NCI-H82 (cell line): ENCODE results near the gene ZNF365.
"Not testable (repeated sequence)": the region's sequence is repeated elsewhere in the genome, so short reads cannot be mapped to it uniquely, and the experiment has no call there.

Experiments
- DNase-seq: peaks from one replicate; lab custom pipeline; 2025; lab: John Stamatoyannopoulos, UW

Gene ZNF365, protein sequence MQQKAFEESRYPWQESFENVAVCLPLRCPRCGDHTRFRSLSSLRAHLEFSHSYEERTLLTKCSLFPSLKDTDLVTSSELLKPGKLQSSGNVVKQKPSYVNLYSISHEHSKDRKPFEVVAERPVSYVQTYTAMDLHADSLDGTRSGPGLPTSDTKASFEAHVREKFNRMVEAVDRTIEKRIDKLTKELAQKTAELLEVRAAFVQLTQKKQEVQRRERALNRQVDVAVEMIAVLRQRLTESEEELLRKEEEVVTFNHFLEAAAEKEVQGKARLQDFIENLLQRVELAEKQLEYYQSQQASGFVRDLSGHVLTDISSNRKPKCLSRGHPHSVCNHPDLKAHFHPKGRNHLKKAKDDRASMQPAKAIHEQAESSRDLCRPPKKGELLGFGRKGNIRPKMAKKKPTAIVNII

DNA sequence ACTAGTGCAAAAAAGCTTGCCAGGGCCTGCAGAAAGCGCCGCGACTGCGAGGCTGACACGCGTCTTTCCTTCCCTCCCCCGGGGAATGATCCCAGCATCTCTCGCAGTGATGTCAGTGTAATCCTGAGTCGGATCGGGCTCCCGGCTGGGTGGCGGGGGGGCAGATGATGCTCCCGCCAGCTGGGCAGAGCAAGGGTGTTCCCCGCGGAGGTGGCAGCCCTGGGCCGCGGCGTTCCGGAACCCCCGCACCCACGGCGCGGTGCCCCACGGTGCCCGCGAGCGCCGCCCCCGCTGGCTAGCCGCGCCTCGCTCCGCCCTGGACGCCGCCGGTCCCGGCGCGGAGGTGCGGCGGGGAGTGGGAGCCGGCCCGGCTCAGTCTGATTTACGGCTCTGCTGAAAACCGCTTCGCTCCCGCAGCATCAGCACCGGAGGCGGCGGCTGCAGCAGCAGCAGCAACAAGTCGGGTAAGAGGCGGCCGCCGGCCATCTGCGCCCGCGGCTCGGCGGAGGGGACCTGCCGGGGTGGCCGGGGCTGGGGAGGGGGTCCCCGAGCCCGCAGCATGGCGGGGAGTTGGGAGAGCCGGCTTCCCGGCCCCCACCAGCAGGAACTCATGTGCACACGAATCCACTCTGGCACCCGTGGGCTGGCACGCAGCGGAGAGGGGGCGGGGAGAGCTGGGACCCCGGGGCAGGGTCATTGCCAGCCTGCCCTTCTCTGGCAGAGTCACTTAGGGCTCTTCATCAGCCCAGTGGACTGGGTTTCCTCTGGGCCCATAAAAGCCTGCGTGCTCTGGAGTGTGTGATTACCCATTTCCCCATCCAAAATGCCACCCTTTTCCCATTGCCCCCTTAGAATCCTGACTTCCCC is at the start of gene ZNF365:
Gene ZNF365, plus strand, starts transcription at position 375 of the 867 bp plus-strand sequence. CDS start 1,825 bp downstream, outside the sequence.
- DNase-seq = peak; percentile 51

DNA sequence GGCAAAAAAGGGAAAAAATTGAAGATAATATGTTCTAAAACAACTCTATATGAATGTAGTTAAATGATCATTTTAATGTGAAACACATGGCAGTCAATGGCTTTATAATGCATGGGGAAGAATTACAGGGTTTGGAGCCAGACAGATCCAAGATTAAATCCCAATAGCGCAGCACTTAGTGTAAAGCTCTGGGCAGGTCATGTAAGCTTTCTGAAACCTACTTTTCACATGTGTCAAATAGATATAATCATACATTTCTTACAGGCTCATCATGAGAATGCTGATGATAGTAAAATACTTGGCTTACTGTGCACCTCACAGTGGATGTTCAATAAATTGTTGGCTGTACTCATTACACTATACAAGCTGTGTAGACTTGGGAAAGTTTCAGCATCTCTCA is 48.0 kb upstream of the ZNF365 start:
- DNase-seq = peak; percentile 3

DNA sequence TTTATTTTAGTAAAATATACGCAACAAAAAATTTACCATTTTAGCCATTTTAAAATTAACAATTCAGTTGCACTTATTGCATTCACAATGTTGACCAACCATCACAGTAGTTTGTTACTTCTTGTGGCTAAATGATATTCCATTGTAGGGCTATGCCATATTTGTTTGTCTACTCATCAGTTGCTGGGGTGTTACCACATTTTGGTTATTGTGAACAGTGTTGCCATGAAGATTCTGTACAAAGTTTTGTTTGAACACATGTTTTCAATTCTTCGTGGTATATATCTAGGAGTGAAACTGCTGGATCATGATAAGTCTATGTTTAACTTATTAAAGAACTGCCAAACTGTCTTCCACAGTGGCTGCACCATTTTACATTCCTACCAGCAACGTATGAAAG is 46.3 kb upstream of the ZNF365 start:
- no peak for DNase-seq

DNA sequence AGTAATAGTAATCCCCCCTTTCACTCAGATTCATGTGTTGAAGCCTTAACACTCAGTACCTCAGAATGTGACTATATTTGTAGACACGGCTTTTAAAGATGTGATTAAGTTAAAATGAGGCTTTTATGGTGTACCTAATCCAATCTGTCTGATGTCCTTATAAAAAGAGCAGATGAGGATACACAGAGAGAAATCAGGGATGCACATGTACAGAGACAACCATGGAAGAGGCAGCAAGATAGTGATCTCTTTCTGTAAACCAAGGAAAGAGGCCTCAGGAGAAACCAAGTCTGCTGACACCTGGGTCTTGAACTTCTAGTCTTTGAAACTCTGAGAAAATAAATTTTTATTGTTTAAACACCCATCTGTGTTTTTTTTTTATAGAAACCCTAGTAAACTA is 44.0 kb upstream of the ZNF365 start:
- DNase-seq = peak; percentile 4

DNA sequence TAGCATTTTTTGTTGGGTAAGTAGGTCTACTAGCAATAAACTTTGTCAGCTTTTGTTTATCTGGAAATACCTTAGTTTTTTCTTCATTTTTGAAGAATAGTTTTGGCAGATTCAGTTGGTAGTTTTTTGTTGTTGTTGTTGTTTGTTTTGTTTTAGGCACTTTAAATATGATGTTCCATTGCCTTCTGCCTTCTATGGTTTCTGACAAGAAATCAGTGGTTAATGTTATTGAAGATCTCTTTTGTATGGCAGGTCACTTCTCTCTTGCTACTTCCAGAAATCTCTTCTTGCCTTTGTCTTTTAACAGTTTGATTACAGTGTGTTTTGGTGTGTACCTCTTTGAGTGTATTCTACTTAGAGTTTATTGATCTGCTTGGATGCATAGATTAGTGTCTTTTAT is 41.8 kb upstream of the ZNF365 start:
- no peak for DNase-seq

DNA sequence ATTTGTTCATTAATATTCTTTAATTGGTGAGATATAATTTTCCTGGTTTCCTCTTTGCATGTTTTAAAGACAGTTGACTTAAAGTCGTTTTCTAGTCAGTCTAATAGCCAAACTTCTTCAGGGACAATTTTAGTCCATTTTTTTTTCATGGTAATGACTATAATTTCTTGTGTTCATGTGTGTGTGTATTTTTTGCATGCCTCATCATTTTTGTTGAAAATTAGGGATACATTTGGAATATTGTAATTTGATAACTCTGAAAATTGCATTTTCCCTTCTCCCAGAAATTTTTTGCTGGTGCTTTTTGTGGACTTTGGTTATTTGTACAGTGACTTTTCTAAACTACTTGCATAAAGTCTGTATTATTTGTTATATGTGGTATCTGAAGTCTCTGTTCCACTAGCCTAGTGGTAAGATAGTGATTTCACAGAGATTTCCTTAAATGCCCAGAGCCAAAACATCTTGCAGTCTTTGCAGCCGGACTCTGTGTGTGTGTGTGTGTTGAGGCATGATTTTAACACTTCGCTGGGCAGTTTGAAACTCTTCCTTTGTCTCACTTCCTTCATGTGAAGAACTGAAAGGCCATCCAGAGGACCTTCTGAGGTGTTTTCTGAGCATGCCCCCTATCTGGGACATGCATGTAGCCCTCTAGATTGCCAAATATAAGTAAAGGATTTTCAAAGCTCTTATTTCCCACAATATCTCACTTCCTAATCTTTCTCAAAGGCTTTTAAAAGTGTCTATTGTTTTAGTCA is 40.9 kb upstream of the ZNF365 start:
- no peak for DNase-seq

DNA sequence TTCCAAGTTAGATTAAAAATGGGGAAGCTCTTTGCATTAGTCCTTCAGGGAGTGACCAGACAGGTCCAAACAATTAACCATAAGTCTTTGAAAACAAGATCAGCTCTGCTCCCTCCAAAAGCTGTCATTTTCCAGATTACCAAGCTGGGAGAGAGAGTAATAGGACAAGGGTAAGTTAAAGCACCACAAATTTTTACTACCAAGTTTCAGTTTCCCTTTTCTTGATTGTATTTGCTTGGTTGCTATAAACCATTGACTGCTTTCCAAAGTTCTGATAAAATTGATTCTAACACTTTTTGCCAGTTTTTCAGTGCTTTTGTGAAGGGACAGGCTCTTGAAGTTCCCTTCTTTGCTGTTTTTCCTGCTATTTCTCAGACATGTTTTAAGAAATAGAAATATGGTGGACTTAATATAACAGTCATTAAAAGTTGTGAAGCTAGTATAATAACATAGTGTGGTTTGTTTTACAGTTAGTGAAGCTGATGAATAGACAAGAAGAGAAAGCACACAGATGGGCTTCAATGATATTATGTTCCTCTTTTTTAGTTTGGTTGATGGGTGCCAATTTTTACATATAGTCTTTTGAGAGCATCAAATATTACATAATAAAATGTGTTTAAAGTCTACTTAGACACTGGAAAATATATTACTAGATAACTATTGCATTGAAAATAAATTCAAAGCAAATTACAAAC is 40.0 kb upstream of the ZNF365 start:
- DNase-seq = no peak

DNA sequence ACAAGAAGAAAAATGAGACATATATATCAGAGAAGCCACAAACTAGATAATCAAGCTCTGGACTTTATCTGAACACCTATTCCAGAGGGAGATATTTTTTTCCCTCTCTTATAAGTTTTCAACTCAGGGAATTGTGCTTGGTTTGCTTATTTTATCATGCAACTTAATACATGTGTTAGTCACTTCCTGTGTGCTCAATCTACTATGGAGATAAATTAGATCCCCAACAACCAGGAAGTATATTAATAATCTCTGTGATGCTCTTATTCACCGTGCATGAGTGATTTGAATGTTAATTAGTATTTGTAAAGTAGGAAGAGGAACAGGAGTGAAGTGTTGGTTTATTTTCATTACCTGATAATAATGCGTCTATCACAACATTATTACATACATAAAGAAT is 38.8 kb upstream of the ZNF365 start:
- DNase-seq = no peak

DNA sequence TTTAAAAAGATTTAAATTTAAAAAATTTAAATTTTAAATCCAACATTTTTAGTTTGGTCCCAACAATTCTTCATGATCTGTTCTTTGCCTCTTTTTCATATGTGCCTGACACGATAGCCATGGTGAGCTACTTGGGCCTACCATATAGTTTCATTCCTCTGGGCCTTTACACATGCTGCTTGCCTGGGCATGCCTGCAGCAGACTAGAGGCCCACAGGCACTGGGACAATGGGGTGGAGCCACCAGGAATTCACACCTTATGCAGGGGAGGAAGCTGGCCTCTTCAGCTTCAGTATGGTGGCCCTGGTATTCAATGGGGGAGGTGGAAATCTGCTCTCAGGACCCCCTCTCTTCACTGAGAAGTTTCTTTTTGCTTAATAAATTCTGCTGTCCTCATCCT is 37.8 kb upstream of the ZNF365 start:
- DNase-seq = no peak

DNA sequence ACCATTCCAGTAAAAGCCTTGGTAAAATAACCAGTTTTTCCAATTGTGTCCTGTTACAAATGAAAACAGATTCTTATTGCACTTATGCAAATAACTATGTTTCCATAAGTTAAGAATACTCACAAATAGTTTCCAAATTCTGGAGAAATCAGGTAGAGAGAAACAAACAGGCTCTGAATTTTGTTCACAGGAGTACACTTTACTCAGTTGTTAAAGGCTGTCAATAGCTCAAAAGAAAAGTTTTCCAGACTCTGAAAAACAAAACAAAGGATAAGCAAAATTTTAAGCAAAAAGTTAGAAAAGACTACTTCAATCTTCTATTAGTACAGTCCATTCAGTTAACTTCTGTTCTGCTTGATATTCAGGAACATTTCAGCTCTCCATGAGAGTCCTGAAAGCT is 32.8 kb upstream of the ZNF365 start:
- no peak for DNase-seq

DNA sequence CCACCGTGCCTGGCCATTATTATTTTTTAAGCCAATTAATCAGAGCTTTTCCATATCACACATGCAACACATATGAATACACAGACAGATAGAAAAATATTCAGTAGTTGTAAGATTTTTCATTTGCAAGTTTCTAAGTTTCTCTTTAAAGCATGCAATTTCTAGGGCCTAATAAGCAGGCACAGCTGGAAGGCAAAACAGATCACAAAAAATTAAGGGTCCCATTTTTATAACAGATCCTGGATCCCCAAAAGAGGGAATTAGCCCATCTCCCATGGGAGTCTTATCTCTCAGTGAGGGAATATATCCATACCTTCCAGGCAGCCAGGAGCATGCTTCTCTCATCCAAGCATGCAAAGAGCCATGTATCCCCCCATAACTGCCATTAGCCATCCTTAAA is 31.2 kb upstream of the ZNF365 start:
- no peak for DNase-seq

DNA sequence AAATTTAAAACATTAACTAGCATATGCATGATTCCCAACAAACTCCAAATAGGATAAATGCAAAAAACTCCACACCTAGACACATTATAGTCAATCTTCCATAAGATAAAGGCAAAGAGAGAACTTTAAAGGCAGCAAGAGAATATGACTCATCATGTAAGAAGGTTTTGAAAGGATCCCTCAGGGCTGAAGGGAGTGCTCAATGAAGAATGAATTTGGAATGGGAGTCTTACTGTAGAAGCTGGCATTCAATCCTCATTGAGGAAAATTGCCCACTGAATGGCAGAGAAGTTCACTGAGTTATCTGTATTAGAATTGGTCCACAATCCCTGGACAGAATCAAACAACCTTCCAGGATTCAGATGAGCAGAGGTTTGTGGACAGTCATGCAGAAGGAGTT is 26.1 kb upstream of the ZNF365 start:
- DNase-seq = no peak

DNA sequence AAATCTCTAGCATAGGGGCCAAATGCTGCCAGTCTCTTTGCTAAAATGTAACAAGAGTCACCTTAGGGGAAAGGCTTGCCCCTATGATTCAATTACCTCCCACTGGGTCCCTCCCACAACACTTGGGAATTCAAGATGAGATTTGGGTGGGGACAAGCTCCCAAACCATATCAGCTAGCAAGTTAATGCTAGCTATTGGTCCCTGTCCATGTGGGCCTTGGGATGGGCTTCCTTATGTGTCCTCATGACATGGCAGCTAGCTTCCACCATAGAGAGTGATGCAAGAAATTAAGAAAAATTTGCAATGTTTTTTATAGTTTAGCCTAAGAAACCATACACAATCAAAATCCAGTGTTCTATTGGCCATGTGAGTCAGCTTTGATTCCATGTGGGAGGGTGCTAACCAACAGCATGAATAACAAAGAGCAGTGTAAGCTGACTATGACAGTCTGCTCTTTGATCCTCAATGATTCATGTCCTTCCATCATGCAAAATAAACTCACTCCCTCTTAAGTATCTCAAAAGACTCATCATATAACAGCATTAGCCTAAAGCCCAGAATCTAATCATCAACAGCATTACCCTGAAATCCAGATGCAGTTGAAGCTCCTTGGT is 21.7 kb upstream of the ZNF365 start:
- no peak for DNase-seq

DNA sequence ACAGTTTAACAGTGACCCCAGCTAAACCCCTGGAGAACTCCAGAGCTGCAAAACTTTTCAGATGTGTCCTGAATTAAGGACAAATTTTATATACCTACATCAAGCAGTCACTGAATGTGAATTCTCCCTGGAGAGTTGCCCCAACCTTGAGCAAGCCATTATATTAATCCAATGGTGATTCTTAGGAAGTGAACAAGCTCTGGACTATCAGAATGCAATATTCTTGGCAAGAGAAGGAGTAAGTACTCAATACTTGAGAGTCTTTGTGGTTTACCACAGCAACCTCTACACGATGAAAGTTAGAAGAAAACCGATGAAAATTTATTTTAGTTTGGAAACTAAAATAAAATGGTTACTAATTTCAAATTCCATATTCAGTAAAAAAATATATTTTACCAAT is 19.3 kb upstream of the ZNF365 start:
- DNase-seq = no peak

DNA sequence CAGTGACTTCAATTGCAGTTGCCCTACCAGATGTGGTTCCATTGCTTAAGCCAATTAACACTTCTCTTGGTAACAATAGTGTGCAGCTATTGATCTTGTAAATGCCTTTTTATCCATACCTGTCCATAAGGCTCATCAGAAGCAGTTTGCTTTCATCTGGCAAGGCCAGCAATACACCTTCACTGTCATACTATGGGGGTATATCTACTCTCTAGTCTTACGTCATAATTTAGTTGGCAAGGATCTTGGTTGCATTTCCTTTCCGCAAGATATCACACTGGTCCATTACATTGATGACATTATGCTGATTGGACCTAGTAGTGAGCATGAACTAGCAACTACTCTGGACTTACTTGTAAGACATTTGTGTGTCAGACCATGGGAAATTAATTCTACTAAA is 17.7 kb upstream of the ZNF365 start:
- peak; percentile 31 for DNase-seq

DNA sequence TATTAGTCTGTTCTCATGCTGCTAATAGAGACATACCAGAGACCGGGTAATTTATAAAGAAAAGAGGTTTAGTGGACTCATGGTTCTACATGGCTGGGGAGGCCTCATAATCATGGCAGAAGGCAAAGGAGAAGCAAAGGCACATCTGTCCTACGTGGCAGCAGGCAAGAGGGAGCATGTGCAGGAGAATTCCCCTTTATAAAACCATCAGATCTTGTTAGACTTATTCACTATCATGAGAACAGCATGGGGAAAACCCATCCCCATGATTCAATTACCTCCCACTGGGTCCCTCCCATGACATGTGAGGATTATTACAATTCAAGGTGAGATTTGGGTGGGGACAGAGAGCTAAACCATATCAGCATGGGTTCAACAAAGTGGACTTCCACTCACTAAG is 16.0 kb upstream of the ZNF365 start:
- DNase-seq = not testable (repeated sequence)

DNA sequence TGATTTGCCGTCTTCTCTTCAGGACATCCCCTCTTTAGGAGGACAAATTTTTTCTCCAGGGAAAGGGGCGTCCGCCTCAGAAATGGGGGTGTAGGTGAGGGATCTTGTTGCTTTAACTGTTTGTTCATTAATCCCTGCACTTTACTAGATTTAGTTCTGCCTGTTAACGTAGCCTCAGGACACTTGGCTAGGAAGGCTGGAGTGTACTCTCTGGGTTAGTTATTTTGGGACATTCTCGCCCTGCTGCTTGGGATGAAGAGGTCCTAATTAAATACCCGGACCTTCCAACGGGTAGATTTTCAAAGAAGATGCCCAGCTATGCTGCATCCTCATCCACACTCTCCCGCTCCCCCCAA is 552 bp upstream of the ZNF365 start:
- no peak for DNase-seq

DNA sequence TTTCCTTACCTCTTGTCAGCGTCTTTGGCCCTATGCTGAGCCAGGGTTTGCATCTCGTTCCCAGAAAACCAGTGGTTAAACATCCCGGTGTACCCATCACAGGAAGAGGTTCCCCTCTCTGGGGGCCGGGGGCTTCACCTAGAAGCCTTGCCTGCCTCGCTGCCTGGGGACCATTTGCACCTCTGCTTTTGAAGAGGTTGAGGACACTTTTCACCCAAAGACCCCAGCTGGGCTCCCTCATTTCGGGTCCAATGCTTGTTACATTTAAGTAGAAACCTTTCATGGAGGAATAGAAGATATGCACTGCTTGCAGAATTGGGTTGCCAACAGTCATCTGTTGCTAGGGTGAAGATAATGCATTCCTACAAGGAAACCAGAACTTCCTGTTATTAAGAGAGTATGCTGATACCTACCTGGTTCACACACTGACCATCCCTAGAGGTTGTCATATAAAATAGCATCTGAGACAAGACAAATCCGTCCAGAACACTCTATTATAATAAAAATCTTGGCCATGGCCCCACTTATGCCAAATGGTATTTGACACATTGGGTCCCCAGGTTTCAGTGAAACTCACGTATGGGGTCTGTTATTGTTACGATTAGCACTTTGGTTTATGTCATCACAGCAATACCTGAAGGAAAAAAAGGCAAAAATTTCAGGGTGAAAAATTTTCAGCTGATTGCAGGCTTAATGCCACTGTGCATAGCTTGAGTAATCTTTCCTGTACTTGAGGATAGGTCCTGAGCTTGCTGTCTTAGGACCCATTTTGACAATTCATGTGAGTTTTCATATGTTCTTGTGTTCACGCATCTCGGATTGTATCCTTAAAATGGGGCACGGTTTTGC is 917 bp downstream of the ZNF365 start:
- no peak for DNase-seq

DNA sequence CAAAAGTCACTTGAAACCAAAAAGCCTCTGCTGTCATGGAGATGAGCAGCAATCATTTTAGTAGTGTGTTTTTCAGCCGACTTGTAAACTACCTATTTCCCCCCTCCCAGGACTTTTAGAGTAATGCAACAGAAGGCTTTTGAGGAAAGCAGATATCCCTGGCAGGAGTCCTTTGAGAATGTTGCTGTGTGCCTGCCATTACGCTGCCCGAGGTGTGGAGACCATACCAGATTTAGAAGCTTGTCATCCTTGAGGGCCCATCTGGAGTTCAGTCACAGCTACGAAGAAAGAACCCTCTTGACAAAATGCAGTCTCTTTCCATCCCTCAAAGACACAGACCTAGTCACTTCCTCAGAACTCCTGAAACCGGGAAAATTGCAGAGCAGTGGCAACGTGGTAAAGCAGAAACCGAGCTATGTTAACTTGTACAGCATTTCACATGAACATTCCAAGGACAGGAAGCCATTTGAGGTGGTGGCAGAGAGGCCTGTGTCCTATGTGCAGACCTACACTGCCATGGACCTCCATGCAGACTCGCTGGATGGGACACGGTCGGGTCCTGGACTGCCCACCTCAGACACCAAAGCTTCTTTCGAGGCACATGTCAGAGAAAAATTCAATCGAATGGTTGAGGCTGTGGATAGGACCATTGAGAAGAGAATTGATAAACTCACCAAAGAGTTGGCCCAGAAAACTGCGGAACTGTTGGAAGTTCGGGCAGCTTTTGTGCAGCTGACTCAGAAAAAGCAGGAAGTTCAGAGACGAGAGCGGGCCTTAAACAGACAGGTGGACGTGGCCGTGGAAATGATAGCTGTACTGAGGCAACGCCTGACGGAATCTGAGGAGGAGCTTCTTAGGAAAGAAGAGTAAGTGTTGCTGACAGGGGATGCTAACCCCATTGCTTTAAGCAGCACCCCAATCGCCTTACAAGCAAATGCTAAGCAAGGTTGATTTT is 2.2 kb downstream of the ZNF365 start:
- no peak for DNase-seq
